H9 (cell line): ENCODE results near the gene FGF6. TPM values are rescaled to one million over a fixed set of nuclear protein-coding genes. Genes with fewer than 3 reads are reported as not detected.
A peak's percentile ranks its signal among the peaks of the same experiment; 100 is the strongest.

Source experiments
- DNase-seq: peaks from one replicate; pipeline ENCODE4 v3.0.0-alpha.2; 2017
- H2AFZ ChIP-seq: one replicate; pipeline ENCODE4 v1.6.1; 2013; ENCODE audit warnings: mild to moderate bottlenecking, low read length, control low read depth, moderate library complexity
- H2AK5ac ChIP-seq: 2 replicates; pipeline ENCODE4 v1.6.1; 2013; ENCODE audit warnings: low read length, control low read depth, mixed read lengths; ENCODE audit not compliant: insufficient read length
- H2BK120ac ChIP-seq: one replicate; pipeline ENCODE4 v1.6.1; 2013; ENCODE audit warnings: low read depth, mild to moderate bottlenecking, low read length, control low read depth, inconsistent platforms; ENCODE audit not compliant: poor library complexity, severe bottlenecking
- H2BK12ac ChIP-seq: 2 replicates; pipeline ENCODE4 v1.6.1; 2013; ENCODE audit warnings: low read length, control low read depth, mixed read lengths, low read depth; ENCODE audit not compliant: insufficient read length
- H2BK15ac ChIP-seq: 2 replicates; pipeline ENCODE4 v1.6.1; 2013; ENCODE audit warnings: low read depth, low read length, control low read depth
- H2BK20ac ChIP-seq: one replicate; pipeline ENCODE4 v1.6.1; 2013; ENCODE audit warnings: low read depth, mild to moderate bottlenecking, low read length, control low read depth, inconsistent platforms; ENCODE audit not compliant: poor library complexity, severe bottlenecking
- H2BK5ac ChIP-seq: 2 replicates; pipeline ENCODE4 v1.6.1; 2013; ENCODE audit warnings: low read length, control low read depth, mixed read lengths; ENCODE audit not compliant: insufficient read length
- H3K14ac ChIP-seq: 2 replicates; pipeline ENCODE4 v1.6.1; 2013; ENCODE audit warnings: low read length, control low read depth; ENCODE audit not compliant: insufficient read depth
- H3K18ac ChIP-seq: 2 replicates; pipeline ENCODE4 v1.6.1; 2013; ENCODE audit warnings: low read depth, mild to moderate bottlenecking, mixed read lengths, low read length, control low read depth; ENCODE audit not compliant: insufficient read length
- H3K23ac ChIP-seq: 2 replicates; pipeline ENCODE4 v1.6.1; 2013; ENCODE audit warnings: low read length, control low read depth, mixed read lengths, low read depth; ENCODE audit not compliant: insufficient read length
- H3K23me2 ChIP-seq: 2 replicates; pipeline ENCODE4 v1.6.1; 2013; ENCODE audit warnings: low read depth, mild to moderate bottlenecking, mixed read lengths, low read length, control low read depth; ENCODE audit not compliant: insufficient read length, poor library complexity, severe bottlenecking
- H3K27ac ChIP-seq: 2 replicates; pipeline ENCODE4 v1.5.1; 2013; ENCODE audit warnings: low read length, control low read depth, mixed read lengths, low read depth; ENCODE audit not compliant: insufficient read length
- H3K27me3 ChIP-seq: 2 replicates; pipeline ENCODE4 v1.6.1; 2013; ENCODE audit warnings: low read length, control low read depth, inconsistent platforms; ENCODE audit not compliant: insufficient read depth
- H3K4ac ChIP-seq: 2 replicates; pipeline ENCODE4 v1.6.1; 2013; ENCODE audit warnings: low read depth, mild to moderate bottlenecking, control low read depth, inconsistent platforms, low read length, moderate library complexity
- H3K4me1 ChIP-seq: 2 replicates; pipeline ENCODE4 v1.6.1; 2013; ENCODE audit warnings: low read length, control low read depth, inconsistent platforms; ENCODE audit not compliant: insufficient read depth
- H3K4me2 ChIP-seq: 2 replicates; pipeline ENCODE4 v1.6.1; 2013; ENCODE audit warnings: low read length, control low read depth, mixed read lengths; ENCODE audit not compliant: insufficient read length, insufficient read depth
- H3K56ac ChIP-seq: 2 replicates; pipeline ENCODE4 v1.6.1; 2013; ENCODE audit warnings: low read depth, mild to moderate bottlenecking, mixed read lengths, low read length, control low read depth; ENCODE audit not compliant: insufficient read length
- H3K79me1 ChIP-seq: 2 replicates; pipeline ENCODE4 v1.6.1; 2013; ENCODE audit warnings: low read depth, mild to moderate bottlenecking, moderate library complexity, low read length, control low read depth, inconsistent platforms; ENCODE audit not compliant: insufficient read depth, poor library complexity, severe bottlenecking
- H3K79me2 ChIP-seq: 2 replicates; pipeline ENCODE4 v1.6.1; 2013; ENCODE audit warnings: low read length, control low read depth, inconsistent platforms; ENCODE audit not compliant: insufficient read depth
- H3K9ac ChIP-seq: 2 replicates; pipeline ENCODE4 v1.6.1; 2013; ENCODE audit warnings: low read length, control low read depth, mixed read lengths; ENCODE audit not compliant: insufficient read length; ENCODE audit errors: extremely low read depth
- H3K9me3 ChIP-seq: one replicate; pipeline ENCODE4 v1.6.1; 2013; ENCODE audit warnings: low read depth, low read length, inconsistent platforms; ENCODE audit not compliant: control insufficient read depth
- H3T11ph ChIP-seq: one replicate; pipeline ENCODE4 v1.6.1; 2013; ENCODE audit warnings: mild to moderate bottlenecking, low read length, control low read depth, inconsistent platforms
- H4K20me1 ChIP-seq: one replicate; pipeline ENCODE4 v1.6.1; 2013; ENCODE audit not compliant: control insufficient read depth, insufficient read length, insufficient read depth
- H4K5ac ChIP-seq: 2 replicates; pipeline ENCODE4 v1.6.1; 2013; ENCODE audit warnings: low read depth, mild to moderate bottlenecking, mixed read lengths, low read length, control low read depth; ENCODE audit not compliant: insufficient read length
- H4K8ac ChIP-seq: replicated peaks from 2 replicates; pipeline ENCODE4 v1.6.1; 2013; ENCODE audit warnings: low read length, control low read depth, mixed read lengths, low read depth; ENCODE audit not compliant: insufficient read length
- H4K91ac ChIP-seq: 2 replicates; pipeline ENCODE4 v1.6.1; 2013; ENCODE audit warnings: low read depth, mild to moderate bottlenecking, moderate library complexity, mixed read lengths, low read length, control low read depth; ENCODE audit not compliant: insufficient read length
- H3K27ac Mint-ChIP-seq, 3 experiments: 2 replicates in 2 of 3; 3 replicates in 1 of 3; pipeline ENCODE4 v1.8.0; 2020 to 2021; ENCODE audit warnings: mixed read lengths in 3 of 3, mild to moderate bottlenecking in 1 of 3, moderate library complexity in 1 of 3
- H3K27me3 Mint-ChIP-seq: 2 replicates; pipeline ENCODE4 v1.8.0; 2021; ENCODE audit warnings: low read depth, mild to moderate bottlenecking, moderate library complexity, mixed read lengths
- H3K36me3 Mint-ChIP-seq, 3 experiments: 2 replicates in 2 of 3; 3 replicates in 1 of 3; pipeline ENCODE4 v1.8.0; 2020 to 2021; ENCODE audit warnings: low read depth in 3 of 3, mixed read lengths in 3 of 3; ENCODE audit not compliant: insufficient read depth in 1 of 3
- H3K4me1 Mint-ChIP-seq, 2 experiments: 2 replicates each; pipeline ENCODE4 v1.8.0; 2020; ENCODE audit warnings: mixed read lengths in 2 of 2
- H3K4me3 Mint-ChIP-seq, 2 experiments: 2 replicates in 1 of 2; 3 replicates in 1 of 2; pipeline ENCODE4 v1.8.0; 2020 to 2021; ENCODE audit warnings: mild to moderate bottlenecking in 2 of 2, mixed read lengths in 2 of 2, moderate library complexity in 1 of 2
- H3K9me3 Mint-ChIP-seq, 2 experiments: 2 replicates in 1 of 2; 3 replicates in 1 of 2; pipeline ENCODE4 v1.8.0; 2020; ENCODE audit warnings: mild to moderate bottlenecking in 2 of 2, mixed read lengths in 2 of 2, moderate library complexity in 1 of 2
- CTCF ChIP-seq: fragments of 200-600 bp; sonication (generic); conservative IDR thresholded peaks from 3 replicates; pipeline ENCODE4 v1.8.0; 2021; ENCODE audit warnings: antibody characterized with exemption, mild to moderate bottlenecking
- WGBS: extraction: QIAGEN DNeasy Blood & Tissue Kit; methylation state at CpG from one replicate; pipeline ENCODE4 v1.1.7; 2013; ENCODE audit warnings: missing lambda C conversion rate, low lambda C conversion rate, mixed read lengths; ENCODE audit not compliant: insufficient read length; ENCODE audit errors: extremely low coverage; 5-methylcytosine and 5-hydroxymethylcytosine counted together
- total RNA-seq: library from RNA; stranded (reverse); gene quantifications from 2 replicates; pipeline ENCODE4 v1.2.1, GENCODE V29; 2021

FGF6 gene
- total RNA-seq, 1 experiment from 2014 or later, result not detected

- Histone ChIP-seq H3K9ac (no peak overlapping the region), H4K5ac (no peak overlapping the region), H3K4ac (no peak overlapping the region), H3K27me3 (no peaks in the 10 kb centered on the region), H3K23me2 (no peaks in the 10 kb centered on the region), H2BK20ac (no peak overlapping the region), H2BK15ac (no peak overlapping the region), H2BK120ac (no peak overlapping the region), H4K91ac (no peak overlapping the region), H3K79me2 (no peaks in the 10 kb centered on the region), H3K23ac (no peak overlapping the region), H2BK12ac (no peak overlapping the region), H2AFZ (no peak overlapping the region), H3K27ac (no peak overlapping the region), H3T11ph (no peak overlapping the region), H3K18ac (no peak overlapping the region), H2AK5ac (no peak overlapping the region), H3K4me1 (no peaks in the 10 kb centered on the region), H2BK5ac (no peak overlapping the region), H3K79me1 (no peaks in the 10 kb centered on the region), H4K8ac (no peak overlapping the region), H3K14ac (no peak overlapping the region), H4K20me1 (no peaks in the 10 kb centered on the region), H3K4me2 (no peak overlapping the region), H3K9me3 (no peaks in the 10 kb centered on the region), H3K56ac (no peak overlapping the region)
- no peaks in the 10 kb centered on the region for H3K9me3 Mint-ChIP-seq
- H3K36me3 Mint-ChIP-seq, result no peaks in the 10 kb centered on the region
- H3K27me3 Mint-ChIP-seq, result peaks cover 11% of the 10 kb centered on the region
- no peak overlapping the region for H3K4me3 Mint-ChIP-seq
- H3K4me1 Mint-ChIP-seq, result peaks cover under 1% of the 10 kb centered on the region in 2 experiments; a peak in 2 of 4 replicates
- TF ChIP-seq CTCF, result no peak
- peak; percentile 15 for DNase-seq
- H3K27ac Mint-ChIP-seq, result no peak overlapping the region
- WGBS, result 100% methylated on average over 1 of the region's 2 CpGs
Measured at GRCh38 chr12:4388662-4389061, 57.0 kb downstream of the FGF6 start.
